ENCODE measurements around the gene VDR.
"Not testable (repeated sequence)": the region's sequence is repeated elsewhere in the genome, so short reads cannot be mapped to it uniquely, and the experiment has no call there.

The VDR gene

DNA sequence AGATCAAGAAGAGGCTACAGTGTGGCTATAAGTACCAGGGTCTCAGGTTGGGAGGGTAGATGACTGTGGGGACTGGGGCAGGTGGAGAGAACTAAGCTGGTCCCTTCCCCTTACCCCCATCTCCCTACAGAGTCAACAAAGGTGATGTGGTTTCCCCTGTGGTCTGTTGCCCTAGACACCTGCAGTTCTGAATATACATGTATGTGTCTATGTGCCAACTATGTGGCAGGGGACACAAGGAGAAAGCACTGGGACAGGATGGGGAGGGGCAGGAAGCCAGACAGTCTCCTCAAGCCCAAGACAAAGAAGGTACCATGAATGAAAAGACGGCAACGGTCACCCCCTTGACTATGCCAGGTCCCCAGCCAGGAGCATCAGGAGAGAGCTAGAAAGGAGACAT is 80.6 kb downstream of the VDR start:
- DNase-seq, result no peak

- DNase-seq, result no peak
These were observed 81.2 kb downstream of the VDR start for GRCh38 chr12:47823422-47824086.

DNA sequence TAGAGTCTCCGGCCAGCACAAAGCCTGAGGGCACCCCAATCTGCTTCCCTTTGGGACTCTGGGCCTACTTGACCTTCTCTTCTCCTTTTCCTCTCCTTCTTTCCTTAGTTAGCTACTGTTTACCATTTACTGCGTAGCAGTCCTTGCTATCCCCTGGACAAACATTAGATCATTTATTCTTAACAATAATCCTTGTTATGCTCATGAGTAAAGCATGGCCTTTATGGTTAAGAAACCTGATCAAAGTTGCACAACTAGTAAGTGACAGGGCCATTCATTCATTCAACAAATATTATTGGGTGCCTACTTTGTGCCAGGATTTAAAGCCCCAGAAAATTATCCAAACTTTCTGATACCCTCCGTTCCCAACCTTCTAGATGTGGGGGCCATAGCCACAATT is 81.9 kb downstream of the VDR start:
- DNase-seq, result no peak

DNA sequence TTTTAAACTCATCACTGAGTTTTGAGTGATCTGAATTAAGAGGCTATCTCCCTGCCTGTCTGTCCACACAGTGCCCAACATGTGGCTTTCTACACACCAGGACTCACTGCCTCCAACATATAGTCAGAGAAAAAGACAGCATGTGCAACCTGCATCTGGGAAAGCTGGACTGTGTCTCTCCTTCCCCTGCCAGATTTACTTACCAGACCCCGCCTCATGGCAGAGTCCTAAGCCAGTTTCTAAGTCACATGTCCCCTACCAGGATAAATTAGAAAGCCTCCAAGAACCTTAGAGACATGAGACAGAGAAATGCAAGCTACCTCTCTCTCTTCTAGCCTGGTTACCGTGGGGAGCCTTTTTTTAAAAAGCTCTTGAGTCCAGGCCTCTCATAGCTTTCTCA is 82.4 kb downstream of the VDR start:
- DNase-seq, result no peak

GRCh38 chr12:47821346-47821706 is 83.5 kb downstream of the VDR start:
- DNase-seq, result no peak

GRCh38 chr12:47820631-47821345 is 84.0 kb downstream of the VDR start:
- DNase-seq, result peak; percentile 38

- peak; percentile 94 for DNase-seq
These were observed 84.7 kb downstream of the VDR start, which contains the start of gene HDAC7 for GRCh38 chr12:47819896-47820630. TSS of gene HDAC7 (minus strand) at chr12:47819903. CDS start at chr12:47819785, 118 bp downstream.

- DNase-seq, result peak; percentile 80
These were observed 85.5 kb downstream of the VDR start for GRCh38 chr12:47819138-47819895.

DNA sequence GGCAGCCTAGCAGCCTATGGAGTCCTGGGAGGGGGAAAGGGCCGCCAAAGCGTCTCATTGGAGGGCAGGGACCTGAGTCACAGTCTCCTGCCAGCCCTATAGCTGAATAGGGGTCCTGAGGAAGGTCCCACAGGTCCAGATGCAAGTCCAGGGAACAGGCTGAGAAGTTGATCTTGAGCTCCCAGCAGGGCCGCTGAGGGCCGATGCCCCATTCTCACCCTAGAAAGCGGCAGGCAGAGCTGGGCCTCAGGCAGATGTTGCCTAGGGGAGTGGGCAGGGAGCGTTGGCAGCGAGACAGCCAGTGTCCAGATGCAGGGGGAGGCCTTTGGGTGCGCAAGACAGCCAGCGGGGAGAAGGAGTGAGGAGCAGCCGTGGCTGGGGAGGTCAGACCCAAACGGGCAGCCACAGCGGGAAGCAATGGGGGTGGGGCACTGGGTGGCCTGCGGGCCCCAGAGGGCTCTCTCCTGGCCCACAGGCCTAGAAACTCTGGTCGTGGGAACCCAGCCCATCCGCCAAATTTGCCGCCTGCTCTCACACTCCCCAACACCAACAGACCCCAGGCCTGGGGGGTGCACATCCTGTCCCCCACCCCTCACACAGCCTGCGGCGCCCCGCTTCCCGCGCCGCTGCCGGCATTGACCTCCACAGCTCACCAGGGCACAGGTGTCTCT is 86.2 kb downstream of the VDR start:
- DNase-seq, result peak; percentile 63

- DNase-seq, result no peak
These were observed 86.8 kb downstream of the VDR start for GRCh38 chr12:47818007-47818376.

DNA sequence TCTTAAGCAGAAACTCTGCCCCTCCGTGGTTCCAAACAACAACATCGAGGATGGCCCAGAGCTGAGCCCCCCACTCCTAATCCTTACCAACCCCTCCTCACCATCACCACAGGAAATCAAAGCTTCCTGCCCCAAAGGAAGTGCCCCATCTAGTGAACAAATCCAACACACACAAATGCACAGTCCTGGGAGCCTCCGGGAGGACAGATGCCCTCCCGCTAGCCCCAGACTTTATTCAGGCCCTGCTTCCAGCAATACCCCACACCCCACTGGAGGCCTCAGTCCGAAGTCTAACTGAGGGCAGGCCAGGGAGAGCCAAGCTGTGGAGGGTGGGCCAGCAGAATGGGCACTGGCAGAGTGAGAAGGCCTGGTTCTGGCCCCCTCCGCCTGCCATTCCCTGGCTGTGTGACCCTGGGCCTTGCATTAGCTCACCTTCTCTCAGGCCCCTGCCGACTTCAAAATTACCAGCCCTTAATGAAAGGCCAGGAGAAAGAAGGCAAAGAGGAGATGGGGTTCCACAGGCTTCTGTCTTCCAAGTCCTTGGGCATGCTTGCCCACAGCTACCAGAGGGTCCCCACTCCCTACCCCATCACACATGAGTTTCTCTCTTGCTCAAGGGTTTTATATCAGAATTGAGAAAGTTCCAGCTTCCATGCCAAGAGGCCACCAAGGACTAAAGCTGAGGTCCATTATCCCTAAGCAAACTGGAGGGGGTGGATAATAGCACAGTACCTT is 87.4 kb downstream of the VDR start:
- peak; percentile 47 for DNase-seq

- no peak for DNase-seq
These were observed 88.2 kb downstream of the VDR start for GRCh38 chr12:47816403-47817271.

DNA sequence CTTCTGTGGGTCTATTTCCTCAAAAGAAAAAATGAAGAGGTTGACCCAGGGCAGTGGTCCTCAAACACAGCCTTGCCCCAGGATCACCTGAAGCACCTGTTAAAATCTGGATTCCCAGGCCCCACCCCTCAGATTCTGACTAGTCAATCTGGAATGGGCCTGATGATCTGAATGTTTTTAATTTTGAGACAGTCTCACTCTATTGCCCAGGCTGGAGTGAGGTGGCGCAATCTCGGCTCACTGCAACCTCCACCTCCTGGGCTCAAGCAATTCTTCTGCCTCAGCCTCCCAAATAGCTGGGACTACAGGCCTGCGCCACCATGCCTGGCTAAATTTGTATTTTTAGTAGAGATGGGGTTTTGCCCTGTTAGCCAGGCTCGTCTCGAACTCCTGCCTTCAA is 89.3 kb downstream of the VDR start:
- DNase-seq, result not testable (repeated sequence)

- DNase-seq, result no peak
These were observed 90.1 kb downstream of the VDR start for GRCh38 chr12:47814539-47815170.

DNA sequence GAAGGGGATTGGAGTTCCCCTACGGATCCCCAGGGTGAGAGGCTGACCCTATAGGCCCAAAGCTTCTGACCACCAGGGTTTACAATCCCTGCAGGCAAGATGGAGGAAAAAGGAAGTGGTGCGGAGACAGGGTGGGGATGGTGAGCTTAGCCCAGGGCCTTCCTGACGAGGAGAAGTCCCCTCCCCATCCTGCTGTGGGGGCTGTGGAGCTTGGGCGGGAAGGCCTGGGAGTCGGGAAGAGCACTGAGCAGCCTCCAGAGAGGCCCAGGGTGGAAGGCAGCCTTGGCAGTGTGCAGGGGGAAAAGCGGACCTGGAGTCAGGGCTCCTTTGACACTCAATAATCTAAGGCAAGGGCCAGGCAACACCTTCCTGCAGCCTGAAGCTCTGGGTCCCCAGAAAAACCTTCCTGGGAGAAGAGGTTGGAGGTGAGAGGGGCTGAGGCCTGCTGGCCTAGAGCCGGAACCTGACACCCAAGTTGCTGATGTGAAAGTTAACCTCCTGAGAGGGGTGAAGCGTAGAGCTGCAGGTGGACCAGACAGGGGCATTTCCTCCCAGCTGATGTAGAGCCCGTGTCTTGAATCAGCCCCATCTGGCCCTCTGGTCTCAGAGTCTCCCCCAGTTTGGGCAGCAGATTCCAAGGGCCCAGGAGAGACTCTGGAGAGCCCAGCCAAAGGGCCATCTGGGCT is 91.1 kb downstream of the VDR start:
- DNase-seq, result no peak

DNA sequence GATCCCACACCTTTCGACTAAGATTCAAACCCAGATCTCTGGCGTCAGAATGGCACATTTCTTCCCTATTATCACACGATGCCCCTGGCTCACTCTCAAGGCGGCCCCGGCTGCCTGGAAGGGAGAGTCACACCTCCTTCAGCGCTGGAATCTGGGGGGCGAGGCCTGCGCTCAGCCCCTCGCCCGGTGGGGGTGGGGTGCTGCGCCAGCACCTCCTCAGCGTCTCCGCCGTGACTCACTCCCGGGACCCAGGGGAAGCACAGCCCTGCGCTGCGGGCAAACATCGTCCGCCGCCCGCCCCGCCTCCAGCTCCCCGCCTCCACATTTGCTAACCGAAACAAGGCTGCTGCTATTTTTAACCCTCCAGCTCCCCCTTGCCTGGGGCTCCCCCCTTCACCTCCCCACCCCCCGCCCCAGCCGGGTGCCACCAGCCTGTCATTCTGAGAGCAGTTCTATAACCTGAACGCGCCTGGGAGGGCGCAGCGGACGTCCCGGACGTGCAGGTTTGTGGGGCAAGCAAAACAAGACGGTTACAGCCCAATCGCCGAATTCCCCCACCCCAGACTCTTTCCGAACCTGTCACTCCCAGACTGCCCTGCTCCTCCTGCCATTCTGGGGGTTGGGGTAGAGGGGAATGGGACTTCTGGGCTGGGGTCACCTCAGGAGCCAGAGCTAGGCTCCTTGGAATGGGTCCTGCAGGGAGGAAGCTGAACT is 91.8 kb downstream of the VDR start:
- DNase-seq, result peak; percentile 87

- DNase-seq, result peak; percentile 18
These were observed 93.0 kb downstream of the VDR start for GRCh38 chr12:47811581-47812484.

DNA sequence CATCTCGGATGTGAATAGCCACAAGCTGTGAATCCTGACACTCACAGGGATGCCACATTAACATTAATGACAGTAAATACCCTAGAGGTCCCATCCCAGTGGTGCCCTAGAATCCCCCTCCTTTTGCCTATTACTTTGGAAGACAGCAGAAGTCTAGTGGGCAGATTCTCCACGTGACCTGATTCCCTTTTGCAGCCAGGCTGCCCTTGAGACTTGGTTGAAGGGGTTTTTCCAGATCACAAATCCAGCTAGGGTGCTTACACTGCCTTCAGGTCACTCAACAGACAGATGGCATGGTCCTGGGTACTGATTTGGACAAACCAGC is 93.8 kb downstream of the VDR start:
- DNase-seq, result no peak
